ENCODE results near the gene BICRA. TPM values are rescaled to one million over a fixed set of nuclear protein-coding genes. Genes with fewer than 3 reads are reported as not detected.
"Not testable (repeated sequence)": the region's sequence is repeated elsewhere in the genome, so short reads cannot be mapped to it uniquely, and the experiment has no call there.

Gene BICRA
- total RNA-seq, 1 experiment from 2014 or later, result 34.3 TPM

DNA sequence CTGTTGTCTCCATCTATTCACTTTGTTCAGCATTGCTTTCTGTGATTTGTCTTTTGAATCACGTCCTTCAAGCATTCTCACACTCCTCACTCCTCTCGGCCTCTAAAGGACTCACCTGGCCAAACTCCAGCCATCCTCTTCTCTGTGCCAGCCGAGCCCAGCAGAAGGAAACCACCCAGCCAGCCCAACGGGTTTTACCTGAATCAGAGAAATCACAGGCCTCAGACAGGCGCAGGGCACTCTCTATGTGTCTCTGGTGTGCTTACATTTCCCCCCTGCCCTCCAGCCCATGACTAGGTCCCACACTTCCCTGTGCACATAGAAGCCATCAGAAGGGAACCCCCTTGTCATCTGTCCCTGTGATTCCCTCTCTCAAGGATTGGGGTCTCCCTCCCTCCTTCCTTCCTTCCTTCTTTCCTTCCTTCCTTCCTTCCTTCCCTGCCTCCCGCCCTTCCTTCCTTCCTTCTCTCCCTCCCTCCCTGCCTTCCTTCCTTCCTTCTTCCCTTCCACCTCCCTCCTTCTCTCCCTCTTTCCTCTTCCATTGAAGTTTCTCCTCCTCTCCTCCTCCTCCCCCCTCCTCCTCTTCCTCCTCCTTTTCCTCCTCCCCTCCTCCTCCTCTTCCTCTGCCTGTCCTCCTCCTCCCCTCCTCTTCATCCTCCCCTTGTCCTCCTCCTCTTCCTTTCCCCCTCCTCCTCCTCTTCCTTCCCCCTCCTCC, 27.2 kb upstream of the BICRA start:
- Mint-ChIP-seq H3K27ac (ENCODE audit: unreplicated experiment) (no peak overlapping the region), H3K9me3 (ENCODE audit: unreplicated experiment) (peaks cover 15% of the 10 kb centered on the region), H3K36me3 (ENCODE audit: insufficient read depth, unreplicated experiment) (no peaks in the 10 kb centered on the region), H3K4me3 (ENCODE audit: unreplicated experiment) (peak overlapping the region; percentile 0), H3K4me1 (ENCODE audit: low read depth, unreplicated experiment) (peaks cover 17% of the 10 kb centered on the region), H3K27me3 (ENCODE audit: insufficient read depth, unreplicated experiment) (no peaks in the 10 kb centered on the region)
- no peaks in the 10 kb centered on the region for H3K36me3 ChIP-seq (ENCODE audit: control insufficient read depth, insufficient read depth, low read length)
- ChIA-PET POLR2A (no interaction called here), CTCF (no interaction called here)
- no TSS peak for BruUV-seq (replicated peaks)
- H3K4me3 ChIP-seq (ENCODE audit: low read depth, low read length), result no peak overlapping the region
- H3K9me3 ChIP-seq, result peaks cover 7% of the 10 kb centered on the region
- DNase-seq, result peak in 1 of 2 experiments; percentile 24
- peaks cover 8% of the 10 kb centered on the region; the same call in 1 of the 2 replicates for H3K4me1 ChIP-seq
- intact Hi-C loops (cut with micrococcal nuclease; ENCODE audit: unreplicated experiment), result no loop called here
- TF ChIP-seq, protein P1, sequence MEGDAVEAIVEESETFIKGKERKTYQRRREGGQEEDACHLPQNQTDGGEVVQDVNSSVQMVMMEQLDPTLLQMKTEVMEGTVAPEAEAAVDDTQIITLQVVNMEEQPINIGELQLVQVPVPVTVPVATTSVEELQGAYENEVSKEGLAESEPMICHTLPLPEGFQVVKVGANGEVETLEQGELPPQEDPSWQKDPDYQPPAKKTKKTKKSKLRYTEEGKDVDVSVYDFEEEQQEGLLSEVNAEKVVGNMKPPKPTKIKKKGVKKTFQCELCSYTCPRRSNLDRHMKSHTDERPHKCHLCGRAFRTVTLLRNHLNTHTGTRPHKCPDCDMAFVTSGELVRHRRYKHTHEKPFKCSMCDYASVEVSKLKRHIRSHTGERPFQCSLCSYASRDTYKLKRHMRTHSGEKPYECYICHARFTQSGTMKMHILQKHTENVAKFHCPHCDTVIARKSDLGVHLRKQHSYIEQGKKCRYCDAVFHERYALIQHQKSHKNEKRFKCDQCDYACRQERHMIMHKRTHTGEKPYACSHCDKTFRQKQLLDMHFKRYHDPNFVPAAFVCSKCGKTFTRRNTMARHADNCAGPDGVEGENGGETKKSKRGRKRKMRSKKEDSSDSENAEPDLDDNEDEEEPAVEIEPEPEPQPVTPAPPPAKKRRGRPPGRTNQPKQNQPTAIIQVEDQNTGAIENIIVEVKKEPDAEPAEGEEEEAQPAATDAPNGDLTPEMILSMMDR (IDR thresholded peaks at IDR 0.05; ENCODE audit: insufficient read depth in 1 of 2, low read depth in 1 of 2, low read length in 1 of 2, severe bottlenecking in 1 of 2, unreplicated experiment in 1 of 2), result no peak
- no peaks in the 10 kb centered on the region for H3K27me3 ChIP-seq (replicated peaks; ENCODE audit: control insufficient read depth, insufficient read depth, low read length)

GRCh38 chr19:47582320-47582909, 26.5 kb upstream of the BICRA start:
- H3K36me3 ChIP-seq (ENCODE audit: control insufficient read depth, insufficient read depth, low read length), result no peaks in the 10 kb centered on the region
- H3K27me3 ChIP-seq (replicated peaks; ENCODE audit: control insufficient read depth, insufficient read depth, low read length), result no peaks in the 10 kb centered on the region
- Mint-ChIP-seq H3K4me3 (ENCODE audit: unreplicated experiment) (peak overlapping the region; percentile 0), H3K27me3 (ENCODE audit: insufficient read depth, unreplicated experiment) (no peaks in the 10 kb centered on the region), H3K4me1 (ENCODE audit: low read depth, unreplicated experiment) (peaks cover 17% of the 10 kb centered on the region), H3K27ac (ENCODE audit: unreplicated experiment) (no peak overlapping the region), H3K36me3 (ENCODE audit: insufficient read depth, unreplicated experiment) (no peaks in the 10 kb centered on the region), H3K9me3 (ENCODE audit: unreplicated experiment) (peaks cover 15% of the 10 kb centered on the region)
- intact Hi-C loops (cut with micrococcal nuclease; ENCODE audit: unreplicated experiment), result no loop called here
- POLR2A ChIA-PET, result no interaction called here
- peaks cover 12% of the 10 kb centered on the region for H3K9me3 ChIP-seq
- no peak for DNase-seq
- BruUV-seq (replicated peaks), result no TSS peak
- no peak overlapping the region for H3K4me3 ChIP-seq (ENCODE audit: low read depth, low read length)
- CTCF ChIA-PET, result no interaction called here
- TF ChIP-seq, protein P1 (IDR thresholded peaks at IDR 0.05; ENCODE audit: insufficient read depth in 1 of 2, low read depth in 1 of 2, low read length in 1 of 2, severe bottlenecking in 1 of 2, unreplicated experiment in 1 of 2), result no peak
- H3K4me1 ChIP-seq, result peaks cover 8% of the 10 kb centered on the region; the same call in 1 of the 2 replicates

GRCh38 chr19:47583161-47583560, 25.8 kb upstream of the BICRA start:
- H3K4me1 Mint-ChIP-seq (ENCODE audit: low read depth, unreplicated experiment), result peaks cover 17% of the 10 kb centered on the region
- peak overlapping the region; percentile 33 for H3K4me3 Mint-ChIP-seq (ENCODE audit: unreplicated experiment)
- intact Hi-C loops (cut with micrococcal nuclease; ENCODE audit: unreplicated experiment); POLR2A ChIA-PET; DNase-seq; H3K36me3 ChIP-seq (ENCODE audit: control insufficient read depth, insufficient read depth, low read length); H3K27me3 Mint-ChIP-seq (ENCODE audit: insufficient read depth, unreplicated experiment); H3K27me3 ChIP-seq (replicated peaks; ENCODE audit: control insufficient read depth, insufficient read depth, low read length); H3K36me3 Mint-ChIP-seq (ENCODE audit: insufficient read depth, unreplicated experiment); H3K4me3 ChIP-seq (ENCODE audit: low read depth, low read length); H3K4me1 ChIP-seq; BruUV-seq (replicated peaks): not testable (repeated sequence)
- H3K9me3 Mint-ChIP-seq (ENCODE audit: unreplicated experiment), result peaks cover 15% of the 10 kb centered on the region
- CTCF ChIA-PET, result interaction anchor here (0.7 kb wide), 1 partner anchor 147 kb away, joined by 3 read pairs; no protein-coding TSS in a partner anchor
- H3K9me3 ChIP-seq, result peaks cover 16% of the 10 kb centered on the region
- H3K27ac Mint-ChIP-seq (ENCODE audit: unreplicated experiment), result peak overlapping the region; percentile 5

All from Caco-2 (cell line).